T-helper 17 cell (primary cell): ENCODE results near the gene CDK5R1. TPM values are rescaled to one million over a fixed set of nuclear protein-coding genes. Genes with fewer than 3 reads are reported as not detected.
A peak's percentile ranks its signal among the peaks of the same experiment; 100 is the strongest.
"Not testable (repeated sequence)": the region's sequence is repeated elsewhere in the genome, so short reads cannot be mapped to it uniquely, and the experiment has no call there.

ENCODE experiments used
- ATAC-seq: fragments of 150-1000 bp; cut with Tn5 transposase; 2 replicates; pipeline ENCODE4 v1.10.0; 2021; ENCODE audit warnings: mild to moderate bottlenecking, moderate library complexity
- DNase-seq, 3 donors: peaks; one replicate each; pipeline versions ENCODE4 v3.0.0 to v3.0.0-alpha.2; 2020 to 2021
- H3K9me3 ChIP-seq: one replicate; pipeline ENCODE4 v1.7.0; 2013; ENCODE audit warnings: low read length, mild to moderate bottlenecking; ENCODE audit not compliant: control insufficient read depth, poor library complexity, severe bottlenecking
- H3K27ac Mint-ChIP-seq: one replicate; pipeline ENCODE4 v1.8.0; 2022; ENCODE audit warnings: mild to moderate bottlenecking, moderate library complexity, mixed read lengths
- H3K27me3 Mint-ChIP-seq: one replicate; pipeline ENCODE4 v1.8.0; 2022; ENCODE audit warnings: mixed read lengths
- H3K36me3 Mint-ChIP-seq: one replicate; pipeline ENCODE4 v1.8.0; 2022; ENCODE audit warnings: low read depth, mixed read lengths
- H3K4me1 Mint-ChIP-seq: one replicate; pipeline ENCODE4 v1.8.0; 2022; ENCODE audit warnings: mild to moderate bottlenecking, mixed read lengths
- H3K4me3 Mint-ChIP-seq: one replicate; pipeline ENCODE4 v1.8.0; 2022; ENCODE audit warnings: mild to moderate bottlenecking, moderate library complexity, mixed read lengths
- total RNA-seq, 4 donors: library from RNA in 2 of 4; stranded (reverse) in 2 of 4; gene quantifications; one replicate each; pipeline ENCODE4 v1.2.3 and lab custom pipeline; 2022 to 2026

The CDK5R1 gene
- total RNA-seq, 2 donors from 2014 or later: 8.0 to 8.2 TPM

GRCh38 chr17:32518646-32519227 is 31.9 kb downstream of the CDK5R1 start:
- Mint-ChIP-seq H3K27ac (peak overlapping the region; percentile 95), H3K27me3 (no peaks in the 10 kb centered on the region), H3K4me3 (peak overlapping the region; percentile 90), H3K36me3 (no peaks in the 10 kb centered on the region), H3K4me1 (peaks cover 47% of the 10 kb centered on the region)
- no peak for DNase-seq
- H3K9me3 ChIP-seq: no peaks in the 10 kb centered on the region
- ATAC-seq: no peak

GRCh38 chr17:32519228-32520103 is 32.7 kb downstream of the CDK5R1 start:
- no peaks in the 10 kb centered on the region for H3K27me3 Mint-ChIP-seq
- peak in 2 of 3 donors; percentile 54 to 61 for DNase-seq
- no peaks in the 10 kb centered on the region for H3K9me3 ChIP-seq
- H3K36me3 Mint-ChIP-seq: no peaks in the 10 kb centered on the region
- H3K4me1 Mint-ChIP-seq: peaks cover 52% of the 10 kb centered on the region
- ATAC-seq: peak; percentile 72
- peak overlapping the region; percentile 95 for H3K27ac Mint-ChIP-seq
- H3K4me3 Mint-ChIP-seq: peak overlapping the region; percentile 90

DNA sequence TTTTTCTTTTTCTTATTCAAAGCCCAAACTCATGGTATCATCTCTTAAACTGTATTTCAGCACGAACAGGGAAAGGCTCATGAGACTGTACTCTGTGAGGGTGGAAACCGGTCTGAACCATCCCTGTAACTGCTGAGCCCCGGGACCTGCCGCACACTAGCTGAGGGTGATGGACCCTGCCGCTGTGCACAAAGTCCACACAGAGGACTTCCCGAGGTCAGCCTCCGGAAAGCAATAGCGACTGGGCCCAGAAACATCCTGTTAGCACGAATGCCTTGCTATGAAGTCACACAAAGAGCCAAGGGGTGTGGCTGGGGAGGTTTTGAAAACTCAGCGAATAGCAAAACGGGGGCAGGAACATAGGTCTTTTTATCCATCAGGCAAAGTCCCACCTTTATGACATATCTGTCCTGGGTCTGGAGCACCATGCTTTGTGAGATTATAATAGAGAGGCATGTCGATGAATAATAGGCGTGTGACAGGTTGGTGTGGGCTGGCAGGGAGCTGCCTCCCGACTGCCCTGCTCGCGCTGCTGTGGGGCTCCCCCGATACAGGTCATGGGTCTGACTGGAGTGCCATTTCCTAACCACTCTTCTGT is 33.4 kb downstream of the CDK5R1 start:
- Mint-ChIP-seq H3K4me1 (peaks cover 50% of the 10 kb centered on the region), H3K27ac (peak overlapping the region; percentile 95), H3K4me3 (peak overlapping the region; percentile 90), H3K27me3 (no peaks in the 10 kb centered on the region), H3K36me3 (no peaks in the 10 kb centered on the region)
- H3K9me3 ChIP-seq: no peaks in the 10 kb centered on the region
- peak; percentile 55 for ATAC-seq
- peak in 2 of 3 donors; percentile 18 to 28 for DNase-seq

- ATAC-seq (no peak), DNase-seq (no peak)
- no peaks in the 10 kb centered on the region for H3K9me3 ChIP-seq
- peak overlapping the region; percentile 90 for H3K4me3 Mint-ChIP-seq
- peak overlapping the region; percentile 95 for H3K27ac Mint-ChIP-seq
- H3K4me1 Mint-ChIP-seq: peaks cover 49% of the 10 kb centered on the region
- H3K27me3 Mint-ChIP-seq: no peaks in the 10 kb centered on the region
- no peaks in the 10 kb centered on the region for H3K36me3 Mint-ChIP-seq
Measured at GRCh38 chr17:32520737-32521404, 34.1 kb downstream of the CDK5R1 start.

GRCh38 chr17:32523017-32523680 is 36.4 kb downstream of the CDK5R1 start:
- Mint-ChIP-seq H3K36me3 (no peaks in the 10 kb centered on the region), H3K27ac (peak overlapping the region; percentile 86), H3K27me3 (no peaks in the 10 kb centered on the region), H3K4me3 (peak overlapping the region; percentile 68), H3K4me1 (peaks cover 42% of the 10 kb centered on the region)
- no peaks in the 10 kb centered on the region for H3K9me3 ChIP-seq
- ATAC-seq (no peak), DNase-seq (no peak)

DNA sequence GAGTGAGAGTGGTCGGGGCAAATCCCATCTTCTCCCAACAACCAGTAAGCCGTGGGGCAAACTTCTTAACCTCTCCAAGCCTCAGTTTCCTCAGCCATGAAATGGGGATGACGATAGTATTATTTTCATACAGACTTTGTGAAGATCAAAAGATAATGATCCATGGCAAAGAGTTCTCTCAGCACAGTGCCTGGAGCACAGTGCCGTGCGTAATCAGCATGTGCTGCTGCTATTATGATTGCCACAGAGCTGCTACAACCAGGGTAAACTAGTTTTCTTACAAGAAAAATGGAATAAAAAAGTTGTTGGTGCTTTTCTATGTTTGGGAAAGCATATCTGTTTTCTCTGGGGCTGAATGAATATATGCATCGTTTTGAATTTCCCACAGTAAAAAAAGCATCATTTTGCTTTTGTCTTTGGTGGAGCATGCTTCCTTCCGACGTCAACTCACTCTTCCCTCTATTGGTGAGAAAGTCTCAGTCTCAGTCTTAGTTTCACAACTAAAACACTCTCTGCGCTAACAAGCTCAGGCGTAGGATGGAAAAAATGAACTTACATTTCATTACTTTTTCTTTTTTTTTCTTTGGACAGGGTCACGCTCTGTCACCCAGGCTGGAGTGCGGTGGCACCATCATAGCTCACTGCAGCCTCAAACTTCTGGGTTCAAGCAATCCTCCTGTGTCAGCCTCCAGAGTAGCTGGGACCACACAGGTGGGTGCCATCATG is 37.2 kb downstream of the CDK5R1 start:
- H3K4me1 Mint-ChIP-seq: peaks cover 47% of the 10 kb centered on the region
- peak overlapping the region; percentile 68 for H3K4me3 Mint-ChIP-seq
- no peaks in the 10 kb centered on the region for H3K27me3 Mint-ChIP-seq
- DNase-seq (no peak), ATAC-seq (peak; percentile 42)
- H3K27ac Mint-ChIP-seq: peak overlapping the region; percentile 86
- no peaks in the 10 kb centered on the region for H3K9me3 ChIP-seq
- no peaks in the 10 kb centered on the region for H3K36me3 Mint-ChIP-seq

DNA sequence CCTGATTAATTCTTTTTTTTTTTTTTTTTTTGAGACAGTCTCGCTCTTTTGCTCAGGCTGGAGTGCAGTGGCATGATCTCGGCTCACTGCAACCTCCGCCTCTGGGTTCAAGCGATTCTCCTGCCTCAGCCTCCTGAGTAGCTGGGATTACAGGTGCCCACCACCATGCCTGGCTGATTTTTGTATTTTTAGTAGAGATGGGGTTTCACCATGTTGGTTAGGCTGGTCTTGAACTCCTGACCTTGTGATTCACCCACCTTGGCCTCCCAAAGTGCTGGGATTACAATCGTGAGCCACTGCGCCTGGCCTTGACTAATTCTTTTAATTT is 37.7 kb downstream of the CDK5R1 start:
- H3K36me3 Mint-ChIP-seq, H3K27me3 Mint-ChIP-seq, ATAC-seq, H3K27ac Mint-ChIP-seq, H3K9me3 ChIP-seq, DNase-seq: not testable (repeated sequence)
- Mint-ChIP-seq H3K4me1 (peaks cover 49% of the 10 kb centered on the region), H3K4me3 (peak overlapping the region; percentile 68)

DNA sequence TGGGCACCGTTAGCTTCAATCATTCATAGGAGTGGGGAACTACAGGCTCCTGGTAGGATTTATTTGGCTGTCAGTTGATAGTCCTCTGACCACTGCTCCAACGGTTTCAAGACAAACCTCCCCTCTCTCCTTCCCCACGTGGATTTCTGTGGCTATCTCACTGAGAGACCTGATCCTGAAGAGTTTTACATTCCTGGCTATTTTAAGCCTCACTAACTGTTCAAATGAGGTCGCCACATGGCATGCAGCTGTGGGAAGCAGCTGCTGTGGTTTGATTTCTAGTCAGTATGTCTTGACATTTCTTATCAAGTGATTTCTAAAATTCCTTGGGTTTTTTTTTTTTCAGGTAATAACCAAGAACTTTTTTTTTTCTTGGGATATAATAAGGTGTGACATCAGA is 38.3 kb downstream of the CDK5R1 start:
- H3K27ac Mint-ChIP-seq: peak overlapping the region; percentile 8

GRCh38 chr17:32527146-32527545 is 40.4 kb downstream of the CDK5R1 start:
- ATAC-seq (no peak), DNase-seq (no peak)
- H3K4me1 Mint-ChIP-seq: peaks cover 34% of the 10 kb centered on the region
- no peaks in the 10 kb centered on the region for H3K9me3 ChIP-seq
- H3K27ac Mint-ChIP-seq: no peak overlapping the region
- H3K27me3 Mint-ChIP-seq: no peaks in the 10 kb centered on the region
- no peak overlapping the region for H3K4me3 Mint-ChIP-seq
- H3K36me3 Mint-ChIP-seq: no peaks in the 10 kb centered on the region

More for the DNA sequence above, 38.3 kb downstream of the CDK5R1 start:
- Mint-ChIP-seq H3K27me3 (no peaks in the 10 kb centered on the region), H3K4me1 (peaks cover 44% of the 10 kb centered on the region), H3K4me3 (no peak overlapping the region), H3K36me3 (no peaks in the 10 kb centered on the region)
- ATAC-seq (no peak), DNase-seq (no peak)
- no peaks in the 10 kb centered on the region for H3K9me3 ChIP-seq

- Mint-ChIP-seq H3K27me3 (no peaks in the 10 kb centered on the region), H3K27ac (peak overlapping the region; percentile 83), H3K4me1 (peaks cover 31% of the 10 kb centered on the region), H3K36me3 (peaks cover 7% of the 10 kb centered on the region), H3K4me3 (peak overlapping the region; percentile 76)
- no peaks in the 10 kb centered on the region for H3K9me3 ChIP-seq
- peak; percentile 47 for ATAC-seq
- DNase-seq: no peak
Measured at GRCh38 chr17:32528825-32529224, 42.0 kb downstream of the CDK5R1 start.

GRCh38 chr17:32529604-32530003 is 42.8 kb downstream of the CDK5R1 start:
- Mint-ChIP-seq H3K27ac (no peak overlapping the region), H3K36me3 (peaks cover 7% of the 10 kb centered on the region), H3K27me3 (no peaks in the 10 kb centered on the region), H3K4me1 (peaks cover 26% of the 10 kb centered on the region), H3K4me3 (no peak overlapping the region)
- no peaks in the 10 kb centered on the region for H3K9me3 ChIP-seq
- DNase-seq (no peak), ATAC-seq (no peak)

GRCh38 chr17:32533296-32533695 is 46.5 kb downstream of the CDK5R1 start:
- peaks cover 24% of the 10 kb centered on the region for H3K4me1 Mint-ChIP-seq
- ATAC-seq: no peak

More at GRCh38 chr17:32533296-32533695, 46.5 kb downstream of the CDK5R1 start:
- Mint-ChIP-seq H3K4me3 (no peak overlapping the region), H3K36me3 (peaks cover 7% of the 10 kb centered on the region), H3K27ac (peak overlapping the region; percentile 82), H3K27me3 (no peaks in the 10 kb centered on the region)
- no peaks in the 10 kb centered on the region for H3K9me3 ChIP-seq
- DNase-seq: no peak
